ENCODE data around the gene ANAPC5. TPM values are rescaled to one million over a fixed set of nuclear protein-coding genes. Genes with fewer than 3 reads are reported as not detected.

ANAPC5 gene
- total RNA-seq, 4 donors from 2014 or later: 79.7 to 243 (median 107) TPM

DNA sequence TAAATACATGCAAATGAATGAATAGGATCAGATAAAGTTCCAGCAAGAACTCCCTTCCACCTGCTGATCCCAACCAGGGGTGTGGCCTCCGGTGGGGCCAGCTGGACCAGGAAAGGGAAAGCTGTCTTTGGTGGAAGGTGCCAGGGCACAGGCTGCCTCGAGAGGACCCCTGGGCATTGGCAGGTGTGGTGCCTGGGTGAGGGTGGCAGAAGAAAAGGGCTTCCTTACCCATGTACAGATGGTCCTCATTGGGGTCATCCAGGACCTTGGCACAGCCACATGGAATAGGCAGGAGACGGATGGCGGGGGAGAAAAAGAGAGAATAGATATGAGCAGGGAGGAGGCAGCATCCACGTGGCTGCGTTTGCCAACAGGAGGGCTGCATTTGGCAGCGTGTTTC is 92.1 kb downstream of the ANAPC5 start:
- no peak for DNase-seq
- TF ChIP-seq POLR2A (IDR thresholded peaks at IDR 0.05): no peak
- TF ChIP-seq, protein P1, sequence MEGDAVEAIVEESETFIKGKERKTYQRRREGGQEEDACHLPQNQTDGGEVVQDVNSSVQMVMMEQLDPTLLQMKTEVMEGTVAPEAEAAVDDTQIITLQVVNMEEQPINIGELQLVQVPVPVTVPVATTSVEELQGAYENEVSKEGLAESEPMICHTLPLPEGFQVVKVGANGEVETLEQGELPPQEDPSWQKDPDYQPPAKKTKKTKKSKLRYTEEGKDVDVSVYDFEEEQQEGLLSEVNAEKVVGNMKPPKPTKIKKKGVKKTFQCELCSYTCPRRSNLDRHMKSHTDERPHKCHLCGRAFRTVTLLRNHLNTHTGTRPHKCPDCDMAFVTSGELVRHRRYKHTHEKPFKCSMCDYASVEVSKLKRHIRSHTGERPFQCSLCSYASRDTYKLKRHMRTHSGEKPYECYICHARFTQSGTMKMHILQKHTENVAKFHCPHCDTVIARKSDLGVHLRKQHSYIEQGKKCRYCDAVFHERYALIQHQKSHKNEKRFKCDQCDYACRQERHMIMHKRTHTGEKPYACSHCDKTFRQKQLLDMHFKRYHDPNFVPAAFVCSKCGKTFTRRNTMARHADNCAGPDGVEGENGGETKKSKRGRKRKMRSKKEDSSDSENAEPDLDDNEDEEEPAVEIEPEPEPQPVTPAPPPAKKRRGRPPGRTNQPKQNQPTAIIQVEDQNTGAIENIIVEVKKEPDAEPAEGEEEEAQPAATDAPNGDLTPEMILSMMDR (IDR thresholded peaks at IDR 0.05): no peak
- Histone ChIP-seq H3K27ac (no peak overlapping the region), H3K9me3 (no peaks in the 10 kb centered on the region), H3K36me3 (no peaks in the 10 kb centered on the region), H3K4me1 (no peaks in the 10 kb centered on the region), H3K27me3 (no peaks in the 10 kb centered on the region), H3K4me3 (no peak overlapping the region)
- intact Hi-C loops (cut with DNase I; ENCODE audit: low total_unique reads): no loop called here

DNA sequence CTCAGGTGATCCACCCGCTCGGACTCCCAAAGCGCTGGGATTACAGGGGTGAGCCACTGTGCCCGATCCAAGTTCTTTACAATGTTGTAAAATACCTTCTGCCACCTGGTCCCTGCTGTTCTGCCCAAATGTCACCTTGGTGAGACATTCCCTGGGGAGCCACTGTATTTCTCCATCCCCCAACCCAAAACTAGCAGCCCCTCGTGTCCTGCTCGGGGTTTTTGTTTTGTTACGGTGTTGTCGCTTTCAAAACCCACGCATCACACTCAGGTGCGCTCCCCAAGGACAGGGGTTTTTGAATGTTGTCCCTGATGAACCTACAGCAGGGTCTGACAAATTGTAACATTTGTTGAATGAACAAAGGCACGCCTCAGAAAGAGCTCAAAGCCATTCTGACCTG is 93.1 kb downstream of the ANAPC5 start:
- Histone ChIP-seq H3K9me3 (no peaks in the 10 kb centered on the region), H3K36me3 (no peaks in the 10 kb centered on the region), H3K4me1 (no peaks in the 10 kb centered on the region), H3K27me3 (no peaks in the 10 kb centered on the region), H3K27ac (no peak overlapping the region), H3K4me3 (no peak overlapping the region)
- intact Hi-C loops (cut with DNase I; ENCODE audit: low total_unique reads): no loop called here
- no peak for DNase-seq
- TF ChIP-seq, protein P1 (IDR thresholded peaks at IDR 0.05): no peak
- TF ChIP-seq POLR2A (IDR thresholded peaks at IDR 0.05): no peak

Other genes with a start within 250 kb of the ANAPC5 start
- 1 to 10 TPM; 1.0 to 7.7 (median 3.1) TPM for gene P2RX7, start 219.5 kb downstream of the ANAPC5 start, total RNA-seq
- gene P2RX4, start 142.3 kb downstream of the ANAPC5 start, total RNA-seq: 100 to 1,000 TPM in 1 of 4 donors, 10 to 100 TPM in 3; 10.9 to 217 (median 36.1) TPM
- gene CAMKK2, start 55.7 kb downstream of the ANAPC5 start, total RNA-seq: 10 to 100 TPM in 3 of 4 donors, 1 to 10 TPM in 1; 7.9 to 55.1 (median 22.6) TPM
- 10 to 100 TPM; 23.5 to 74.9 (median 34.1) TPM for gene RNF34, start 47.7 kb upstream of the ANAPC5 start, total RNA-seq
- 10 to 100 TPM in 3 of 4 donors, 1 to 10 TPM in 1; 6.1 to 78.0 (median 19.8) TPM for gene KDM2B, start 228.6 kb upstream of the ANAPC5 start, total RNA-seq

Measured in uterus (tissue), 4 donors.